HG03139 (cell line): ENCODE measurements around the gene PTPN2.
A peak's percentile ranks its signal among the peaks of the same experiment; 100 is the strongest.
"Not testable (repeated sequence)": the region's sequence is repeated elsewhere in the genome, so short reads cannot be mapped to it uniquely, and the experiment has no call there.

Experiments
- ATAC-seq: cut with Tn5 transposase; IDR thresholded peaks from one replicate; pipeline ENCODE4 v1.9.1; 2021; ENCODE audit not compliant: unreplicated experiment

PTPN2 gene

DNA sequence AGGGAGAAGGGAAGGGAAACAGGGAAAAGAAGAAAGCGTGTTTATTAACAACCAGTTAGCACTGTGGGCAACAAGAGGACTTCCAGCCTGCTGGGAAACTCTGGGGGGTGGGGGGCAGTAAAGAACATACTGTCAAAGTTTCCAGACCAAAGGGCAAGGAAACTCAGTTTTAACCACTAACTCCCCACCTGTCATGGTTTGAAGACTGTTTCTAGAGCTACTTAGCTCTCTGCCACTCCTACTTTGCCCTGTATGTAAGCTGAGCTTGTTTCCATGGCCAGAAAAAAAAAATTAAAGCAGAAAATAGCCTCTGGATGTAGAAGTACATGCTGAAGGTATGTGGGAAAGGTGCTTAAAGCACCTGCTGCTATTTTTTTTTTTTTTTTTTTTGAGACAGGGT lies 11.0 kb upstream of the PTPN2 start:
- ATAC-seq, result no peak

DNA sequence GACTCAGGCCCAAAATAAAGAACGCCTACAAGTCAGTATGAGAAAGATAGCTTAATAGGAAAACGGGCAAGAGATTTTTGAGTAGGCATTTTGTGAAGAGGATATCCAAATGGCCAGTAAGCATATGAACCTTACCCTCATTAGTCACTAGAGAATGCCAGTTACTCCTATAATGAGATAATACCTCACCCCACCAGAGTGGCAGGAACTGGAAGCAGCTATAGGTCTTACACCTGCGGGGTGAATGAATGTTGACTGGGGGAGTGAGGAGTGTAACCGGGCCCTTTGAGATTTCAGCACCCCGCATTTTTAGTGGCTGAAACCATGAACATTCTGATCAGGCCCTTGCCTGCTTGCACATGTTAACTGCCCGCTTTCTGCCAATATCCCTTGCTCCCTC lies 7.5 kb upstream of the PTPN2 start:
- ATAC-seq, result no peak

GRCh38 chr18:12890964-12891363 lies 6.9 kb upstream of the PTPN2 start:
- ATAC-seq, result no peak

DNA sequence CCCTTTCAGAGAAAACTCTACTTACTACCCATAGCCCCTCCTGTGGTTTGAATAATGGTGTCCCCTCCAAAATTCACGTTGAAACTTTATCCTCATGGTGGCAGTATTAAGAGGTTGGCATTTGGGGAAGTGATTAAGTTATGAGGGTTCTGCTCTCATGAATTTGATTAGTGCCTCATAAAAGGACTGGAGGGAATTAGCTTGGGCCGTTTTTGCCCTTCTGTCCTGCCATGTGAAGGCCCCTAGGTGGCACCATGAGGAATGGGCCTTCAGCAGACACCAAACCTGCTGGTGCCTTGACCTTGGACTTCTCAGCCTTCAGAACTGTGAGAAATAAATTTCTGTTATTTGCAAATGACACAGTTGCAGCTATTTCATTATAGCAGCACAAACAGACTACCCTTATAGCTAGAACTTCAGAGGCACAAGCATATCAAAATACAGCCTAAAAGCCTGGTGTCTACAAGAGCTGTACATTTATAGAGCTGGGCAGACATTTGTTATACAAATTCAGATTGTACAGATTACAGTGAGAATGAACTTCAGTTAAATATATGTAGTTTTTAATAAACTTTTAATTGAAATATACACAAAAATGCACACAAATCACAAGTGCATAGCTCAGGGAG lies 2.6 kb upstream of the PTPN2 start:
- ATAC-seq, result no peak

DNA sequence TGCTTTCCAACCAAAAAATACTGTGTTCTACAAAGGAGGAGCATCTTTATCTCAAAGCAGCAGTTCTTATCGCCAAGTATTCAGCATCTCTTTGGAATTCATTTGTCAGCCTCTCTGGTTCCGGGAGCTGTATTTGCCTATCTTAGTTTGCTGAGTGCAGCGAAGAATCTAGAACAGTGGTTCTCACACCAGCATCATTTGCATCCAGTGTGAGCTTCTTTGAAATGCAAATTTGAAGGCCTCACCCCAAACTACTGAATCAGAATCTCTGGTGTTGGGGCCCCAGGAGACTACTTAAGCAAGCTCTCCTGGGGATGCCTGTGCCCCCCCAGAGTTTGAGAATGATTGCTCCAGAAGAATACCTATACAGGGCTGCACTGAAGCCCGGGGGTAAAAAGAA lies 1.5 kb upstream of the PTPN2 start:
- ATAC-seq, result no peak

- no peak for ATAC-seq
Observed at GRCh38 chr18:12884406-12885323, 628 bp upstream of the PTPN2 start.

DNA sequence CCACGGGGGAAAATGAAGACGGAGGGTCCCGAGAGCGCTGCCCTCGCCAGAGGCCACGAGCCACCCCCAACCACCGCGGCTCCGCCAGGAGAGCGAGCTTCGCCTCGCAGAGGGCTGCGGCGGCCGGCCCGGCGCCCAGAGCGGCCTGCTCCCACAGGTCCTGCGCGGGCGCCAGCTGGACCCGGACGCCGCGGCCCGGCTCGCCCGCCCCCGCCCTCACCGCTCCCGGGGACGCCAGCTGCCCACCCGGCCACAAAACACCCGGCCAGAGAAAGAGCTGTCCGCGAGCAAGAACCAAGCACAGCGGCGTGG lies 709 bp downstream of the PTPN2 start:
- ATAC-seq, result peak; percentile 11

- ATAC-seq, result no peak
Observed at GRCh38 chr18:12882453-12883371, 1.3 kb downstream of the PTPN2 start.

DNA sequence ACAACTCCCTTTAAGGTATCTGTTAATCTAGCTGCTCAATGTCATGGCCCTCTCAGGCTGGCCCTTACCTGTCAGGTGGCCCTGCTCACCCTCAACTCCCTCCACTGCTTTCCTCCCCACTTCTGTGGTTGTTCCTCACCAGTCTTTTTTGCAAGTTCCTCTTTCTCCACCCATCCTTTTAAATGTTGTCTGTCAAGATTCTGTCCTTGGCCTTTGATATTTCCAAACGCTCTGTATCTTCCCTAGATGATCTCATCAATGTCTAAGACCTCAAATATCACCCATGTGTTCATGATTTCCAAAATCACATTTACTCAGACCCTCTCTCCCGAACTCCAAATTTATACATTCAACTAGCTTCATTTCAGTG lies 3.5 kb downstream of the PTPN2 start:
- ATAC-seq, result no peak

DNA sequence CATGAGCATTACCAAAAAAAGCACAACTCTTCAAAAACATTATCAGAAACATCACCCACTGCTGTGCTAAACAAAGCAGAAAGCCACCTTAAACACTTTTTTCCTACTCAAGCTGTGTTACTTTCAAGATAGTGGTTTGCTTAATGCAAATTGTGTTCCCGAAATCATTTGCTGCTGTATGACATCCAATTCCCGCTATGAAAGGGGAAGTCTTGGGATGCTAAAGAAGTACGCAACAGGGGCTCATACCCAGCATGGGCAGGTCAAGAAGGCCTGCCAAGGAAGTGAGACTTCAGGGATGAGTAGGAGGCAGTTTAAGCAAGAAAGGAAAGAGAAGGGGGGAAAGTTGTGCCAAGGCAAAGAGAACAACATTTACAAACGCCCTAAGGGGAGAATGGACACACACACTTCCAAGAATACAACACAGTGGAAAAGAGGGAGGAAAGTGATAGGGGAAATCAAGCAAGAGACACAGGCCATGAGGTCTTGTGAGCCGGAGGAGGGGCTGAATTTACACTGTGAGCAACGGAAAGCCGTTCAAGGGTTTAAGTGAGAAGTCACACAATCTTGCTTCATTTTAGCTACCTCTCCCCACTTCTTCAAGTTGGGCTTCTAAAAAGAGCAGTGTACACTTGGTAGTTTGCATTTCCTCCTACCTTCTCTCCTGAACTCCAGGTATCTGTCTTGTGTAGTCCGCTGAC lies 4.0 kb downstream of the PTPN2 start:
- no peak for ATAC-seq

- not testable (repeated sequence) for ATAC-seq
Observed at GRCh38 chr18:12874992-12875391, 9.0 kb downstream of the PTPN2 start.

DNA sequence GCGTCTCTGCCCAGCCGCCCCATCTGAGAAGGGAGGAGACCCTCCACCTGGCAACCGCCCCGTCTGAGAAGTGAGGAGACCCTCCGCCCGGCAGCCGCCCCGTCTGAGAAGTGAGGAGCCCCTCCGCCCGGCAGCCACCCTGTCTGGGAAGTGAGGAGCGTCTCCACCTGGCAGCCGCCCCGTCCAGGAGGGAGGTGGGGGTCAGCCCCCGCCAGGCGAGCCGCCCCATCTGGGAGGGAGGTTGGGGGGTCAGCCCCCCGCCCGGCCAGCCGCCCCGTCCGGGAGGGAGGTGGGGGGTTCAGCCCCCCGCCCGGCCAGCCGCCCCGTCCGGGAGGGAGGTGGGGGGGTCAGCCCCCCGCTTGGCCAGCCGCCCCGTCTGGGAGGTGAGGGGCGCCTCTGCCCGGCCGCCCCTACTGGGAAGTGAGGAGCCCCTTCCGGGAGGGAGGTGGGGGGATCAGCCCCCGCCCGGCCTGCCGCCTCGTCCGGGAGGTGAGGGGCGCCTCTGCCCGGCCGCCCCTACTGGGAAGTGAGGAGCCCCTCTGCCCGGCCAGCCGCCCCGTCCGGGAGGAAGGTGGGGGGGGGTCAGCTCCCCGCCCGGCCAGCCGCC lies 10.0 kb downstream of the PTPN2 start:
- not testable (repeated sequence) for ATAC-seq

DNA sequence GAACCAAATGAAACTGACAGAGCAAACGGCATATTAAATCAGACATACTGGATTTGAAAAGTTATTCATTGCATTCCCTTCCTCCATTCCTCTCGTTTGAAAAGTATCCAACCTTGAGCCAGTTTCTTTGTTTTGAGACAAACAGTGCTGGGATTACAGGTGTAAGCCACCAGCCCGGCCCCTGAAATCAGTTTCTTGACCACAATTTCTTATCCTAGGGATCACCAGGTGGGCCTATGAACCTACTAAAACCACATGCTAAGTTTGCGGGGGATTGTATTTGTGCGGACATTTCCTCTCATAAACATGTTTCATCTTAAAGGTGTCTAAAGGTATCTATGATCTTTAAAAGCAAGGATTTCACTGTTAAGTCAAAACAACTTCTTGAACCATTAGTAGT lies 11.6 kb downstream of the PTPN2 start:
- no peak for ATAC-seq

DNA sequence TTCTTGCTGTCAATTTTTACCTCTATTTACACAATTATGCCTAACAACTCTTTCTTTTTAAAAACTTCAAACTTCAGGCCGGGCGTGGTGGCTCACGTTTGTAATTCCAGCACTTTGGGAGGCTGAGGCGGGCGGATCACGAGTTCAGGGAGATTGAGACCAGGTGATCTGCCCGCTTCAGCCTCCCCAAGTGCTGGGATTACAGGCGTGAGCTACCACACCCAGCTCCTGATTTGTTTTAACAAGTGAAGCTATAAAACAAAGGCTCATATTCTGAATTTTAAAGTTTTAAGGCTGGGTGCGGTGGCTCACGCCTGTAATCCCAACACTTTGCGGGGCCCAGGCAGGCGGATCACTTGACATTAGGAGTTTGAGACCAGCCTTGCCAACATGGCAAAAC lies 15.5 kb downstream of the PTPN2 start:
- ATAC-seq, result no peak

DNA sequence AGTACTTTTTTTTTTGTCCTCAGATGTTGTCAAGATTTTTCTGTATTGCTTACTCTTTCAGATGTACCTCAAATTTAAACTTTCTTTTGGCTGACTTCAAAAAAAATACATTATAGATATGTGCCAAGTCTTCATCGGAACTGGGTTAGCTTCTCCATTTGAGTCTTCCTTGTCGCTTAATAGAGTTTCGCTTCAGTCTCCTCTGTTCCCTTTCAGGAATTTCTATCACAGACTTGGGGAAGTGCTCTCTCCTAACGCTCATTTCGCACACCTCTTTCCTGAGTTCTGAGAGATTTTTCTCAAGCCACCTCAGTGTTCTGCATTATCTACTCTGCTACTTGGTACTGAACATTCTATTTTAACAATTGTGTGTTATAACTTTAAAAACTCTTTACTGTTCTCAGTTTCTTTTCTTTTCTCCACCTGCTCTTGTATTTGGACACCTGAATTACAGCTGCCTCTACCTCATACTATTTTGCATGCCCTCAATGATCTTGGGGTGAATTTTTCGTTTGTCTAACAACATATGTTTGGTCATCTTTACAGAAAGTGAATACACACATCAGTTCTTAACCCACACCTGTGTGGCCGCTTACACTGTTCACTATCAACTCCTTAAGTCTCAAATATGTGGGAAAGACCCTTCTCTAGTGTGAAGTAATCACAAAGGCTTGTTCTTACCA lies 16.5 kb downstream of the PTPN2 start:
- ATAC-seq, result no peak

GRCh38 chr18:12863687-12864216 lies 20.3 kb downstream of the PTPN2 start:
- ATAC-seq, result no peak

DNA sequence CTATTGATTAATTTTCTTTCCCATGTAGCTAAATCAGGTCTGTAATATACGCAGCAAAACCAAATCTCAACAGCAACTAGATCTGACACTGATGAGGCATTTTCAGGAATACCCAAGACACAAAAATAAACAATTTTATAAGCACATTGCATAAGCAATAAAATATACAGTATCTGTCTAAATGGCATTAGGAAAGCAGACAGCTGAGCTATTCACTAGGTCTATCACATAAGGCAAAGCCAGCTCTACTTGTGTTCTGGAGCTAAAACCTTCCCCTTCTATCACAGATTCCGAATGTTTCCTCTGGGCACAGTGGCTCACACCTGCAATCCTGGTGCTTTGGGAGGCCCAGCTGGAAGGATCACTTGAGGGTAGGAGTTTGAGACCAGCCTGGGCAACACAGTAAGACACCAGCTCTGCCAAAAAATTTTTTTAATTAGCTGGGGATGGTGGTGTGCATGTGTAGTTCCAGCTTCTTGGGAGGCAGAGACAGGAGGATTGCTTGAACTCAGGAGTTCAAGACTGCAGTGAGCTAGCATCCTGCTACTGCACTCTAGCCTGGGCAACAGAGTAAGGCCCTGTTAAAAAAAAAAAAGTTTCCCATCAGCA lies 21.1 kb downstream of the PTPN2 start:
- ATAC-seq, result no peak

DNA sequence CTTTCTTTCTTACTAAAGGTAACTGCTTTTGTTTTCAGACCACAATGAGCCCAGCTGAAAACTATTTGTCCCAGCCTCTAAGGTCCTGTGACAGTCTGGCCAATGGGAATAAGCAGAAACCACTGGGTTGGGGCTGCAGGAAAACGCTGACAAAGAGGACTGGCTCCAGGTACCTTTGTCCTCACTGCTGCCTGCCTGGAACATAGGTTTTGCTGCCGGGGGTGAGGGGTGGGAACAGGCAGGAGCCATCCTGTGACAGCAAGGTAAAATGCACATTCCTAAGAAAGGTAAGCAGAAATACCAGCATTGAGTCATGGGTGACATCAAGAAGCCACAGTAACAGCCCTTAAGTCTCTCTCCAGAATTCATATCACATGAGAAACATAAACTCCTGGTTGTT lies 21.6 kb downstream of the PTPN2 start:
- no peak for ATAC-seq

- ATAC-seq, result no peak
Observed at GRCh38 chr18:12861637-12862036, 22.4 kb downstream of the PTPN2 start.
